ENCODE results near the gene POLR3B.
"Not testable (repeated sequence)": the region's sequence is repeated elsewhere in the genome, so short reads cannot be mapped to it uniquely, and the experiment has no call there.

Gene POLR3B

GRCh38 chr12:106434526-106434925 lies 77.0 kb downstream of the POLR3B start:
- in situ Hi-C loops (cut with HindIII; ENCODE audit: low pct_ligation_motif_present, low pct_unique_long_range_greater_than_20kb, low sequenced_read_pairs): no loop called here
- no peak for DNase-seq

- in situ Hi-C loops (cut with HindIII; ENCODE audit: low pct_ligation_motif_present, low pct_unique_long_range_greater_than_20kb, low sequenced_read_pairs): no loop called here
- no peak for DNase-seq
These were observed 78.6 kb downstream of the POLR3B start for GRCh38 chr12:106436164-106436563.

- DNase-seq: no peak
- in situ Hi-C loops (cut with HindIII; ENCODE audit: low pct_ligation_motif_present, low pct_unique_long_range_greater_than_20kb, low sequenced_read_pairs): no loop called here
These were observed 85.0 kb downstream of the POLR3B start for GRCh38 chr12:106442575-106442974.

- in situ Hi-C loops (cut with HindIII; ENCODE audit: low pct_ligation_motif_present, low pct_unique_long_range_greater_than_20kb, low sequenced_read_pairs): no loop called here
- no peak for DNase-seq
These were observed 87.5 kb downstream of the POLR3B start for GRCh38 chr12:106445053-106445452.

GRCh38 chr12:106445959-106446358 lies 88.4 kb downstream of the POLR3B start:
- in situ Hi-C loops (cut with HindIII; ENCODE audit: low pct_ligation_motif_present, low pct_unique_long_range_greater_than_20kb, low sequenced_read_pairs): no loop called here

GRCh38 chr12:106446419-106447092 lies 89.0 kb downstream of the POLR3B start:
- no peak for DNase-seq
- in situ Hi-C loops (cut with HindIII; ENCODE audit: low pct_ligation_motif_present, low pct_unique_long_range_greater_than_20kb, low sequenced_read_pairs): no loop called here

More at GRCh38 chr12:106445959-106446358, 88.4 kb downstream of the POLR3B start:
- DNase-seq: no peak

- DNase-seq: no peak
- in situ Hi-C loops (cut with HindIII; ENCODE audit: low pct_ligation_motif_present, low pct_unique_long_range_greater_than_20kb, low sequenced_read_pairs): no loop called here
These were observed 94.8 kb downstream of the POLR3B start for GRCh38 chr12:106452309-106452708.

GRCh38 chr12:106455111-106455510 lies 97.6 kb downstream of the POLR3B start:
- no peak for DNase-seq
- in situ Hi-C loops (cut with HindIII; ENCODE audit: low pct_ligation_motif_present, low pct_unique_long_range_greater_than_20kb, low sequenced_read_pairs): no loop called here

- no peak for DNase-seq
- in situ Hi-C loops (cut with HindIII; ENCODE audit: low pct_ligation_motif_present, low pct_unique_long_range_greater_than_20kb, low sequenced_read_pairs): no loop called here
These were observed 101.6 kb downstream of the POLR3B start for GRCh38 chr12:106459124-106459523.

- DNase-seq: no peak
- in situ Hi-C loops (cut with HindIII; ENCODE audit: low pct_ligation_motif_present, low pct_unique_long_range_greater_than_20kb, low sequenced_read_pairs): no loop called here
These were observed 102.0 kb downstream of the POLR3B start for GRCh38 chr12:106459534-106459933.

- in situ Hi-C loops (cut with HindIII; ENCODE audit: low pct_ligation_motif_present, low pct_unique_long_range_greater_than_20kb, low sequenced_read_pairs): no loop called here
- no peak for DNase-seq
These were observed 104.2 kb downstream of the POLR3B start for GRCh38 chr12:106461730-106462129.

GRCh38 chr12:106465605-106466004 lies 108.1 kb downstream of the POLR3B start:
- DNase-seq; in situ Hi-C loops (cut with HindIII; ENCODE audit: low pct_ligation_motif_present, low pct_unique_long_range_greater_than_20kb, low sequenced_read_pairs): not testable (repeated sequence)

GRCh38 chr12:106475662-106476061 lies 118.1 kb downstream of the POLR3B start:
- DNase-seq; in situ Hi-C loops (cut with HindIII; ENCODE audit: low pct_ligation_motif_present, low pct_unique_long_range_greater_than_20kb, low sequenced_read_pairs): not testable (repeated sequence)

GRCh38 chr12:106477627-106478026 lies 120.1 kb downstream of the POLR3B start:
- in situ Hi-C loops (cut with HindIII; ENCODE audit: low pct_ligation_motif_present, low pct_unique_long_range_greater_than_20kb, low sequenced_read_pairs): not testable (repeated sequence)
- DNase-seq: peak; percentile 28

- DNase-seq: no peak
- in situ Hi-C loops (cut with HindIII; ENCODE audit: low pct_ligation_motif_present, low pct_unique_long_range_greater_than_20kb, low sequenced_read_pairs): no loop called here
These were observed 122.7 kb downstream of the POLR3B start for GRCh38 chr12:106480251-106480650.

- in situ Hi-C loops (cut with HindIII; ENCODE audit: low pct_ligation_motif_present, low pct_unique_long_range_greater_than_20kb, low sequenced_read_pairs): no loop called here
- no peak for DNase-seq
These were observed 123.7 kb downstream of the POLR3B start for GRCh38 chr12:106481246-106481645.

GRCh38 chr12:106487664-106488063 lies 130.1 kb downstream of the POLR3B start:
- DNase-seq: no peak
- in situ Hi-C loops (cut with HindIII; ENCODE audit: low pct_ligation_motif_present, low pct_unique_long_range_greater_than_20kb, low sequenced_read_pairs): no loop called here

GRCh38 chr12:106488884-106489283 lies 131.3 kb downstream of the POLR3B start:
- no peak for DNase-seq
- in situ Hi-C loops (cut with HindIII; ENCODE audit: low pct_ligation_motif_present, low pct_unique_long_range_greater_than_20kb, low sequenced_read_pairs): no loop called here

GRCh38 chr12:106490264-106490663 lies 132.7 kb downstream of the POLR3B start:
- in situ Hi-C loops (cut with HindIII; ENCODE audit: low pct_ligation_motif_present, low pct_unique_long_range_greater_than_20kb, low sequenced_read_pairs): no loop called here
- no peak for DNase-seq

GRCh38 chr12:106492857-106493256 lies 135.3 kb downstream of the POLR3B start:
- in situ Hi-C loops (cut with HindIII; ENCODE audit: low pct_ligation_motif_present, low pct_unique_long_range_greater_than_20kb, low sequenced_read_pairs): no loop called here
- DNase-seq: no peak

GRCh38 chr12:106493531-106493930 lies 136.0 kb downstream of the POLR3B start:
- peak; percentile 71 for DNase-seq

More at GRCh38 chr12:106493531-106493930, 136.0 kb downstream of the POLR3B start:
- in situ Hi-C loops (cut with HindIII; ENCODE audit: low pct_ligation_motif_present, low pct_unique_long_range_greater_than_20kb, low sequenced_read_pairs): no loop called here

Data from ACHN (cell line).